Mesothelial cell of epicardium (in vitro differentiated cells): ENCODE measurements around the gene RETSAT. TPM values are rescaled to one million over a fixed set of nuclear protein-coding genes. Genes with fewer than 3 reads are reported as not detected.
"Not testable (repeated sequence)": the region's sequence is repeated elsewhere in the genome, so short reads cannot be mapped to it uniquely, and the experiment has no call there.

ENCODE experiments used
- DNase-seq, 2 experiments: peaks; one replicate each; pipeline ENCODE4 v3.0.0; 2021; ENCODE audit warnings: low spot score in 2 of 2; ENCODE audit not compliant: unreplicated experiment in 2 of 2
- H3K27ac Mint-ChIP-seq: 2 replicates; pipeline ENCODE4 v1.8.0; 2021; ENCODE audit warnings: mixed read lengths
- H3K27me3 Mint-ChIP-seq: 2 replicates; pipeline ENCODE4 v1.8.0; 2021; ENCODE audit warnings: low read depth, mixed read lengths
- H3K36me3 Mint-ChIP-seq: 2 replicates; pipeline ENCODE4 v1.8.0; 2021; ENCODE audit warnings: mixed read lengths
- H3K4me1 Mint-ChIP-seq: 2 replicates; pipeline ENCODE4 v1.8.0; 2021; ENCODE audit warnings: mixed read lengths
- H3K4me3 Mint-ChIP-seq: 2 replicates; pipeline ENCODE4 v1.8.0; 2021; ENCODE audit warnings: mild to moderate bottlenecking, moderate library complexity, mixed read lengths
- H3K9me3 Mint-ChIP-seq: 2 replicates; pipeline ENCODE4 v1.8.0; 2021; ENCODE audit warnings: mixed read lengths
- CTCF ChIP-seq: fragments of 200-600 bp; sonication (generic); IDR thresholded peaks from one replicate; pipeline ENCODE4 v1.5.0; 2021; ENCODE audit warnings: antibody characterized with exemption; ENCODE audit not compliant: unreplicated experiment
- total RNA-seq: library from RNA; stranded (reverse); gene quantifications from 3 replicates; pipeline ENCODE4 v1.2.1, GENCODE V29; 2021

The RETSAT gene
- total RNA-seq, 1 donor from 2014 or later, result 27.4 TPM

GRCh38 chr2:85353876-85354285, 447 bp downstream of the RETSAT start:
- H3K4me1 Mint-ChIP-seq, result peaks cover 24% of the 10 kb centered on the region
- H3K27me3 Mint-ChIP-seq, result no peaks in the 10 kb centered on the region
- peak overlapping the region; percentile 98 for H3K4me3 Mint-ChIP-seq
- peak overlapping the region; percentile 99 for H3K27ac Mint-ChIP-seq
- H3K9me3 Mint-ChIP-seq, result no peaks in the 10 kb centered on the region
- no peak for TF ChIP-seq CTCF
- peak in 1 of 2 experiments; percentile 41 for DNase-seq
- H3K36me3 Mint-ChIP-seq, result peaks cover 24% of the 10 kb centered on the region

DNA sequence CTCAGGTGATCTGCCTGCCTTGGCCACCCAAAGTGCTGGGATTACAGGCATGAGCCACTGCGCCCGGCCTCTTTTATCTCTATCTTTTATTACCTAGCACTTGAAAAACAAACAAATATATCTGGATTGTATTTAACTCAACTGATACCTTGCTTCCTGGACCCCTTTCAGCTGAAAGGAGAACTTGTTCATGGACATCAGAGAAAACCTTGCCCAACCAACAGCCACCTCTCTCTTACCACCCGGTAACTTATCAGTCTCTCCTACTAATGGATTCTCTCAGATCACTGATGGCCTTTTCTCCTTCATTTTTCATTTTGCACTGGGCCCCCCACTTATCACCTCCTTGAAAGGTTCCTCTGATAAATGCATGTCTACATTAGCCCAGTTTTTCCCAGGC, 6.7 kb downstream of the RETSAT start:
- Mint-ChIP-seq H3K4me1 (peaks cover under 1% of the 10 kb centered on the region), H3K27ac (no peak overlapping the region), H3K9me3 (no peaks in the 10 kb centered on the region), H3K27me3 (no peaks in the 10 kb centered on the region), H3K4me3 (no peak overlapping the region), H3K36me3 (peaks cover 32% of the 10 kb centered on the region)
- DNase-seq, result no peak
- TF ChIP-seq CTCF, result no peak

GRCh38 chr2:85344356-85344954, 9.9 kb downstream of the RETSAT start:
- H3K27me3 Mint-ChIP-seq, result peaks cover 2% of the 10 kb centered on the region
- H3K36me3 Mint-ChIP-seq, result peaks cover 19% of the 10 kb centered on the region
- H3K4me1 Mint-ChIP-seq, result no peaks in the 10 kb centered on the region
- no peak for DNase-seq
- no peak overlapping the region for H3K27ac Mint-ChIP-seq
- TF ChIP-seq CTCF, result no peak
- no peaks in the 10 kb centered on the region for H3K9me3 Mint-ChIP-seq
- H3K4me3 Mint-ChIP-seq, result no peak overlapping the region

DNA sequence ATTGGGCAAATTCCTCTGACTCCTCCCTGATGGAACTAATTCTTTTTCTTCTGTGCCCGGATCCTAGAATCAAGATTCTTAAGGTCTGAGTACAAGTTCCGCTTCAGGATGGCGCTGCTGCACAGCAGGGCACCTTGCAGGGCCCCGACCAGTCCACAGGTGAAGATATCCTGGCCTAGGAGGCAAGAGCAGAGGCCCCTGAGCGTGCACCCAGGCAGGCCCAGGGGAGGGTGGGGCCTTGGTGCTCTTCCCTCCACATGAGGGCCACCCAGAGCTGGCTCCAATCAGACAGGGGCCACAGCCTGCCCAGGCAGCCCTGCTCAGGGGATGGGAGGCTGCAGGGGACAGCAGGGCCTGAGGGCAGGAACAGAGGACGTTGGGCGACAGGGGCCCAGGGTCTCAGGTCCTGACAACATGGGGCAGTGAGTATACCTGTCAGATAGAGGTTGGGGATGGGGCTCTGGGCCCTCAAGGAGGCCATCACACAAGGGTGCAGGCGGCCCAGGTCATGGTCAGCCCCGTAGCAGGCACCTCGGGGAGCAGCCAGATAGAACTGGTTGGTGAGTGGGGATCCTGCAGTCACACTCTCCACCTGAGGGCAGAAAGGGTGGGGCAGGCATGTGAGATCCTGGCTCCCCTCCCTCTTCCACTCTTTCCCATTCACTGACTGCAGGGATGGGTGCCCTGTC, 11.0 kb downstream of the RETSAT start:
- H3K4me1 Mint-ChIP-seq, H3K4me3 Mint-ChIP-seq, DNase-seq, H3K27me3 Mint-ChIP-seq, H3K9me3 Mint-ChIP-seq, H3K27ac Mint-ChIP-seq: not testable (repeated sequence)
- peaks cover 15% of the 10 kb centered on the region for H3K36me3 Mint-ChIP-seq

- Mint-ChIP-seq H3K27me3 (peaks cover 14% of the 10 kb centered on the region), H3K27ac (no peak overlapping the region), H3K4me3 (no peak overlapping the region), H3K9me3 (no peaks in the 10 kb centered on the region), H3K4me1 (no peaks in the 10 kb centered on the region), H3K36me3 (peaks cover 11% of the 10 kb centered on the region)
- no peak for TF ChIP-seq CTCF
- no peak for DNase-seq
These were observed 12.2 kb downstream of the RETSAT start for GRCh38 chr2:85342156-85342555.

- Mint-ChIP-seq H3K9me3 (no peaks in the 10 kb centered on the region), H3K27ac (no peak overlapping the region), H3K27me3 (peaks cover 14% of the 10 kb centered on the region), H3K36me3 (peaks cover 11% of the 10 kb centered on the region), H3K4me1 (no peaks in the 10 kb centered on the region), H3K4me3 (no peak overlapping the region)
- DNase-seq, result no peak
- no peak for TF ChIP-seq CTCF
These were observed 12.9 kb downstream of the RETSAT start for GRCh38 chr2:85341269-85342029.
